Progenitor cell of endocrine pancreas (in vitro differentiated cells): ENCODE data around the gene NUP93. TPM values are rescaled to one million over a fixed set of nuclear protein-coding genes. Genes with fewer than 3 reads are reported as not detected.

Experiments used
- DNase-seq: peaks from one replicate; pipeline ENCODE4 v3.0.0; 2021; ENCODE audit warnings: low spot score; ENCODE audit not compliant: unreplicated experiment
- H3K27ac Mint-ChIP-seq: 2 replicates; pipeline ENCODE4 v1.8.0; 2021; ENCODE audit warnings: mild to moderate bottlenecking, moderate library complexity, mixed read lengths
- H3K27me3 Mint-ChIP-seq: 2 replicates; pipeline ENCODE4 v1.8.0; 2021; ENCODE audit warnings: mixed read lengths
- H3K36me3 Mint-ChIP-seq: 2 replicates; pipeline ENCODE4 v1.8.0; 2022; ENCODE audit warnings: mixed read lengths; ENCODE audit not compliant: insufficient read depth
- H3K4me1 Mint-ChIP-seq: 2 replicates; pipeline ENCODE4 v1.8.0; 2021; ENCODE audit warnings: low read depth, mixed read lengths
- H3K4me3 Mint-ChIP-seq: 2 replicates; pipeline ENCODE4 v1.8.0; 2021; ENCODE audit warnings: low read depth, mild to moderate bottlenecking, moderate library complexity, mixed read lengths
- H3K9me3 Mint-ChIP-seq: 2 replicates; pipeline ENCODE4 v1.8.0; 2021; ENCODE audit warnings: low read depth, mixed read lengths
- CTCF ChIP-seq: fragments of 200-600 bp; sonication (generic); IDR thresholded peaks from one replicate; pipeline ENCODE4 v1.5.0; 2021; ENCODE audit warnings: antibody characterized with exemption, mild to moderate bottlenecking; ENCODE audit not compliant: unreplicated experiment
- total RNA-seq: library from RNA; stranded (reverse); gene quantifications from 2 replicates; pipeline ENCODE4 v1.2.1, GENCODE V29; 2021

NUP93 gene
- total RNA-seq, 1 donor from 2014 or later = 74.4 TPM

GRCh38 chr16:56684256-56684925, 45.5 kb upstream of the NUP93 start:
- TF ChIP-seq CTCF = no peak
- Mint-ChIP-seq H3K4me1 (no peaks in the 10 kb centered on the region), H3K9me3 (peaks cover 6% of the 10 kb centered on the region), H3K27me3 (peaks cover 78% of the 10 kb centered on the region), H3K27ac (no peak overlapping the region), H3K36me3 (peaks cover 3% of the 10 kb centered on the region), H3K4me3 (no peak overlapping the region)
- DNase-seq = no peak

- Mint-ChIP-seq H3K27ac (no peak overlapping the region), H3K9me3 (peaks cover 6% of the 10 kb centered on the region)
- no peak for DNase-seq
Measured at GRCh38 chr16:56684926-56685590, 44.9 kb upstream of the NUP93 start.

GRCh38 chr16:56686758-56687157, 43.2 kb upstream of the NUP93 start:
- TF ChIP-seq CTCF = no peak
- Mint-ChIP-seq H3K4me1 (no peaks in the 10 kb centered on the region), H3K9me3 (peaks cover 6% of the 10 kb centered on the region), H3K36me3 (peaks cover 3% of the 10 kb centered on the region), H3K4me3 (no peak overlapping the region), H3K27ac (no peak overlapping the region), H3K27me3 (peaks cover 66% of the 10 kb centered on the region)
- no peak for DNase-seq

More at GRCh38 chr16:56684926-56685590, 44.9 kb upstream of the NUP93 start:
- H3K4me3 Mint-ChIP-seq = no peak overlapping the region
- peaks cover 3% of the 10 kb centered on the region for H3K36me3 Mint-ChIP-seq
- no peaks in the 10 kb centered on the region for H3K4me1 Mint-ChIP-seq
- H3K27me3 Mint-ChIP-seq = peaks cover 77% of the 10 kb centered on the region
- TF ChIP-seq CTCF = no peak

- peaks cover 3% of the 10 kb centered on the region for H3K36me3 Mint-ChIP-seq
- H3K4me1 Mint-ChIP-seq = no peaks in the 10 kb centered on the region
- no peak for DNase-seq
- peaks cover 50% of the 10 kb centered on the region for H3K27me3 Mint-ChIP-seq
- peaks cover 6% of the 10 kb centered on the region for H3K9me3 Mint-ChIP-seq
- TF ChIP-seq CTCF = no peak
- no peak overlapping the region for H3K4me3 Mint-ChIP-seq
- no peak overlapping the region for H3K27ac Mint-ChIP-seq
Measured at GRCh38 chr16:56688762-56689161, 41.2 kb upstream of the NUP93 start.

DNA sequence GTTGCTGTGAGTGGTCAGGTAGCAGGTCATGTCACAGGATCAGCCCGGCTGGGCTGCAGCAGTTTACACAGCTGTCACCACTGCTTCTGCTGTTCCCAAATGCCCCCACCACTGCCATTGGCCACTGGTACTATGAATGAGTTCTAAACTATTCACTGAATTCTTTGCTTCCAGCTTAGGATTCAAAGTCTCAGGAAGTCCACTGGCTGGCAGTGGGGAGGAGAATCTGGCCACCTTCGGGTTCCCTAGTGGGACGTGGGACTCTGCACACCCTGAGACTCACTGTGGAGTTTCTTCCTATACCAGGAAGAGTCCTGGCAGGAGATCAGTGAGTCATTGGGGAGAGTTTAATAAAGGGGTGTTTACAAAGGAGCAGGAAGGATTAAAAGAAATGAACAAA, 40.8 kb upstream of the NUP93 start:
- Mint-ChIP-seq H3K4me1 (no peaks in the 10 kb centered on the region), H3K9me3 (peaks cover 6% of the 10 kb centered on the region), H3K36me3 (peaks cover 3% of the 10 kb centered on the region), H3K4me3 (no peak overlapping the region), H3K27me3 (peaks cover 46% of the 10 kb centered on the region), H3K27ac (no peak overlapping the region)
- DNase-seq = no peak
- no peak for TF ChIP-seq CTCF
